HUDEP-2 (cell line): Measurements from ENCODE around the gene OPCML.

Experiments used
- DNase-seq, 76 experiments: peaks; one replicate each; lab custom pipeline; 2025; ENCODE audit not compliant: unreplicated experiment in 76 of 76; lab: John Stamatoyannopoulos, UW

OPCML gene

GRCh38 chr11:133541021-133541719 is 8.9 kb upstream of the OPCML start:
- no peak for DNase-seq

- DNase-seq: no peak
Measured at GRCh38 chr11:133536198-133536597, 3.9 kb upstream of the OPCML start.

- no peak for DNase-seq
Measured at GRCh38 chr11:133533205-133533604, 904 bp upstream of the OPCML start.

GRCh38 chr11:133531458-133531857 is 843 bp downstream of the OPCML start:
- DNase-seq: no peak

GRCh38 chr11:133530501-133530835 is 1.8 kb downstream of the OPCML start:
- no peak for DNase-seq

- DNase-seq: no peak
Measured at GRCh38 chr11:133529807-133530500, 2.3 kb downstream of the OPCML start.

- no peak for DNase-seq
Measured at GRCh38 chr11:133526790-133527189, 5.5 kb downstream of the OPCML start.

GRCh38 chr11:133525976-133526375 is 6.3 kb downstream of the OPCML start:
- no peak for DNase-seq

GRCh38 chr11:133524488-133524887 is 7.8 kb downstream of the OPCML start:
- no peak for DNase-seq

- DNase-seq: no peak
Measured at GRCh38 chr11:133522344-133522743, 10.0 kb downstream of the OPCML start.

- DNase-seq: no peak
Measured at GRCh38 chr11:133521502-133521901, 10.8 kb downstream of the OPCML start.

- no peak for DNase-seq
Measured at GRCh38 chr11:133520707-133521106, 11.6 kb downstream of the OPCML start.

- DNase-seq: no peak
Measured at GRCh38 chr11:133519560-133519959, 12.7 kb downstream of the OPCML start.

- DNase-seq: no peak
Measured at GRCh38 chr11:133518702-133519264, 13.5 kb downstream of the OPCML start.

GRCh38 chr11:133516845-133517244 is 15.5 kb downstream of the OPCML start:
- DNase-seq: no peak

GRCh38 chr11:133515107-133515506 is 17.2 kb downstream of the OPCML start:
- DNase-seq: no peak

- no peak for DNase-seq
Measured at GRCh38 chr11:133509924-133510697, 22.2 kb downstream of the OPCML start.

GRCh38 chr11:133508468-133508867 is 23.8 kb downstream of the OPCML start:
- no peak for DNase-seq

- DNase-seq: no peak
Measured at GRCh38 chr11:133507185-133507584, 25.1 kb downstream of the OPCML start.

- no peak for DNase-seq
Measured at GRCh38 chr11:133506551-133507094, 25.7 kb downstream of the OPCML start.

- DNase-seq: no peak
Measured at GRCh38 chr11:133506023-133506422, 26.3 kb downstream of the OPCML start.
